T-helper 2 cell treated with Interferon-gamma antibody and Interleukin-4, amounts not matched to agents 5 μg/mL and 100 μg/mL, for 36 hours (primary cell): ENCODE measurements around the gene SLCO1C1.
"Not testable (repeated sequence)": the region's sequence is repeated elsewhere in the genome, so short reads cannot be mapped to it uniquely, and the experiment has no call there.

ENCODE experiments used
- DNase-seq: peaks from one replicate; pipeline ENCODE4 v3.0.0; 2021; ENCODE audit warnings: low spot score
- H3K27ac Mint-ChIP-seq: one replicate; pipeline ENCODE4 v1.8.0; 2021; ENCODE audit warnings: mild to moderate bottlenecking, mixed read lengths
- H3K27me3 Mint-ChIP-seq: one replicate; pipeline ENCODE4 v1.8.0; 2021; ENCODE audit warnings: low read depth, mixed read lengths
- H3K36me3 Mint-ChIP-seq: one replicate; pipeline ENCODE4 v1.8.0; 2021; ENCODE audit warnings: low read depth, mixed read lengths
- H3K4me1 Mint-ChIP-seq: one replicate; pipeline ENCODE4 v1.8.0; 2021; ENCODE audit warnings: low read depth, mixed read lengths
- H3K4me3 Mint-ChIP-seq: one replicate; pipeline ENCODE4 v1.8.0; 2022; ENCODE audit warnings: mild to moderate bottlenecking, moderate library complexity, mixed read lengths
- H3K9me3 Mint-ChIP-seq: one replicate; pipeline ENCODE4 v1.8.0; 2021; ENCODE audit warnings: mixed read lengths

SLCO1C1 gene

DNA sequence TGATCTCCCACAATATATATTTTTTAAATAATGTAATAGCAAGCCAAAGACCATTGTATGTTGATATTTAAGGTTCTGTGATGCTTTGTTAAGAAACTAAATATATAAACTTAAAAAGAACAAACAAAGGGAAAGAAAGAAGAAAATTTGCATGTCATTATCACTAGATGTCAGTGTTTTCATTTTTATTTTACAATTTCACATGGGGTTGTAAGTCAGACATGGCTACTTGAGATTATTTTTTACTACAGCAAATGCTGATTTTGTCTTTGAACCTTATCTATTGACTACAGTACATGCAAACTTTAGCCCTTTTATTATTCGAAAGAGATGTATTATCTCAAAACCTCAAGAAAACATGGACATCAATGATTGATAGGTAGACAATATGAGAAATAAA lies 36.1 kb downstream of the SLCO1C1 start:
- no peaks in the 10 kb centered on the region for H3K4me1 Mint-ChIP-seq
- H3K27ac Mint-ChIP-seq, result no peak overlapping the region
- H3K9me3 Mint-ChIP-seq, result no peaks in the 10 kb centered on the region
- no peak for DNase-seq
- H3K36me3 Mint-ChIP-seq, result no peaks in the 10 kb centered on the region
- H3K4me3 Mint-ChIP-seq, result no peak overlapping the region
- no peaks in the 10 kb centered on the region for H3K27me3 Mint-ChIP-seq

DNA sequence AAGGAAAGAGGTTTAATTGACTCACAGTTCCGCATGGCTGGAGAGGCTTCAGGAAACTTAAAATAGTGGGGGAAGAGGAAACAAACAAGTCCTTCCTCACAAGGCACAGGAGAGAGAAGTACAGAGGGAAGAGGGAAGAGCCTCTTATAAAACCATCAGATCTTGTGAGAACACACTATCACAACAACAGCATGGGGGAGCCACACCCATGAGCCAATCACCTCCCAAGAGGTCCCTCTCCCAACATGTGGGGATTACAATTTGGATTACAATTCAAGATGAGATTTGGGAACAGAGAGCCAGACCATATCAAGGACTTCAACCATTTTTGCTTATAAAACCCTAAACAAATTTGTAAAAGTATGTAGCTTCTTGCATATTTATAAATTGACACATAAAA lies 45.8 kb downstream of the SLCO1C1 start:
- Mint-ChIP-seq H3K27me3 (no peaks in the 10 kb centered on the region), H3K27ac (no peak overlapping the region), H3K9me3 (peaks cover 4% of the 10 kb centered on the region), H3K4me3 (no peak overlapping the region), H3K4me1 (no peaks in the 10 kb centered on the region), H3K36me3 (no peaks in the 10 kb centered on the region)
- no peak for DNase-seq

DNA sequence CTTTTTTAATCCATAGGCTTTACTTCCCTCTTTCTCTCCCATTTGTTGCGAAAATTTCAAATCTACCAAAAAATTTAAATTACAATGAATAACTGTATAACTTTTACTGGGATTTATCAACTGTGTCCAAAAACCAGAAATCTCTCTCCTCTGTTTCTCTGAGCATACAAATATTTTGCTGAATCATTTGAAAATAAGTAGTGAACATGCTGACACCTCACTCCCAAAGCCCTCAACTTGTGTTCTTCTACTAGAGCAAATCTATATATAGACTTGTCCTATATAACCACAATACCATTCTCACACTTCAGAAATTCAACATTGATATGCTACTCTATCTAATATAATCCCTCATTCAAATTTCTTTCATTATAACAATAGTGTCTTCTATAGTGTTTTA lies 53.1 kb downstream of the SLCO1C1 start:
- Mint-ChIP-seq H3K4me1 (no peaks in the 10 kb centered on the region), H3K36me3 (no peaks in the 10 kb centered on the region), H3K4me3 (no peak overlapping the region), H3K27me3 (no peaks in the 10 kb centered on the region), H3K9me3 (peaks cover 4% of the 10 kb centered on the region), H3K27ac (no peak overlapping the region)
- DNase-seq, result no peak

DNA sequence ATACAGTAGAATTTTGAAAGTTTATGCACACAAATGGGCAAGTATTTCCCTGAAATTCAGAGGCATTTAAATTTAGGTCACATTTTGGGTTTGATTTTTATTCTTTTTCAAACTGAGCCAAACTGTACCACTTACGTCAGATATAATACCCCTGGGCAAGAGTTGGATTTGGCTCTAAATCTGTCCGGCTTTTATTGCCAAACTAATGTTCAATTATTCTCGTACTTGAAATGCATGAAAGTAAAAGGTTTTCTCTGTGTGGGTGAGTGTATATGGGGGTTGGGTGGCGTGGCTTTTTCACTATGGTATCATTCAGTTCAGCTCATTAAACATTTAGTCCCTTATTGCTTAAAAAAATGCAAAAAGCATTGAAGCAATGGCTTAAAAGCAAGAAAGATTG lies 55.9 kb downstream of the SLCO1C1 start:
- no peak overlapping the region for H3K27ac Mint-ChIP-seq
- peaks cover 4% of the 10 kb centered on the region for H3K9me3 Mint-ChIP-seq
- no peaks in the 10 kb centered on the region for H3K4me1 Mint-ChIP-seq
- H3K36me3 Mint-ChIP-seq, result no peaks in the 10 kb centered on the region
- no peaks in the 10 kb centered on the region for H3K27me3 Mint-ChIP-seq
- H3K4me3 Mint-ChIP-seq, result no peak overlapping the region
- DNase-seq, result no peak

DNA sequence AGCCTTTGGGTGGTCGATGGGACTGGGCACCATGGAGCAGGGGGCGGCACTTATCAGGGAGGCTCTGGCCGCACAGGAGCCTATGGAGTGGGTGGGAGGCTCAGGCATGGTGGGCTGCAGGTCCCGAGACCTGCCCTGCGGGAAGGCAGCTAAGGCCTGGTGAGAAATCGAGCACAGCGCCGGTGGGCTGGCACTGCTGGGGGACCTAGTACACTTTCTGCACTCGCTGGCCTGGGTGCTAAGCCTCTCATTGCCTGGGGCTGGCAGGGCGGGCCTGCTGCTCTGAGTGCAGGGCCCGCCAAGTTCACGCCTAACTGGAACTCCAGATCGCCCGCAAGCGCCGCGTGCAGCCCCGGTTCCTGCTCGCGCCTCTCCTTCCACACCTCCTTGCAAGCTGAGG lies 82.3 kb downstream of the SLCO1C1 start:
- H3K27me3 Mint-ChIP-seq, result no peaks in the 10 kb centered on the region
- no peak for DNase-seq
- H3K4me3 Mint-ChIP-seq, result no peak overlapping the region
- H3K36me3 Mint-ChIP-seq, result no peaks in the 10 kb centered on the region
- H3K27ac Mint-ChIP-seq, result no peak overlapping the region
- no peaks in the 10 kb centered on the region for H3K4me1 Mint-ChIP-seq
- peaks cover 18% of the 10 kb centered on the region for H3K9me3 Mint-ChIP-seq

DNA sequence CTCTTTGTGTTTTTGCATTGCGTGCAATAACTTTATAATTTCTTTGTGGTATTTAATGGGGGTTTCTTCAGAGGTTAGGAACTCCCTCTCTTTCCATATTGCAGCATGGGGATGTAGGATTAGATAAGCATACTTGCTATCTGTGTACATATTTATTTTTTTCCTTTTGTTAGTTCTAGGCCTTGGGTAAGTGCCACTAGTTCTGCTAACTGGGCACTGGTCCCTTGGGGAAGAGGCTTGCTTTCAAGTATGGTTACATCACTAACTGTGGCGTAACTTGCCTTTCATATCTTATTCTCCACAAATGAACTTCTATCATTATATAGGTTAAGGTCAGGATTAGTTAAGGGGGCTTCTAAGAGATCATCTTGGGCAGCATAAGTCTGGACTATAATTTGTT lies 83.8 kb downstream of the SLCO1C1 start:
- Mint-ChIP-seq H3K27me3 (no peaks in the 10 kb centered on the region), H3K36me3 (no peaks in the 10 kb centered on the region), H3K4me3 (no peak overlapping the region), H3K9me3 (peaks cover 22% of the 10 kb centered on the region), H3K27ac (no peak overlapping the region), H3K4me1 (no peaks in the 10 kb centered on the region)
- no peak for DNase-seq

DNA sequence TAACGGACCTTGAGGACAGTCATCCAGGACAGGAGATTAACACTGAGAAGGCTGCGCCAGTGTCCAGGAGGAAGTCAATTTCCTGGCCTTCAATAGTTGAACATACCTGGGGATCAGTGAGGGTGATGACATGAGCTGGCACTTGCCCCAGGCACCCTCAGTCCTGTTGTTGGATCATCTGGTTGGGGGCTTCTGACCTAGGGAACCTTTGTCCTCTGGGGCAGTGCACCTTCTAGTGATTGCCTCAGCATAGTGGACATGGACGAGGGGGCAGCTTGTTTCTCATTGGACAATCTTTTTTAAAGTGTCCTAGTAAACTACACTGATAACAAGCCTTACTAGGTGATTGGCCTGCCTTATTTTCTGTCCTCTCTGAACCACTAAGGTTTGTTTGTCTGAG lies 84.8 kb downstream of the SLCO1C1 start:
- DNase-seq, H3K4me1 Mint-ChIP-seq, H3K36me3 Mint-ChIP-seq, H3K4me3 Mint-ChIP-seq, H3K27me3 Mint-ChIP-seq, H3K27ac Mint-ChIP-seq: not testable (repeated sequence)
- peaks cover 26% of the 10 kb centered on the region for H3K9me3 Mint-ChIP-seq

DNA sequence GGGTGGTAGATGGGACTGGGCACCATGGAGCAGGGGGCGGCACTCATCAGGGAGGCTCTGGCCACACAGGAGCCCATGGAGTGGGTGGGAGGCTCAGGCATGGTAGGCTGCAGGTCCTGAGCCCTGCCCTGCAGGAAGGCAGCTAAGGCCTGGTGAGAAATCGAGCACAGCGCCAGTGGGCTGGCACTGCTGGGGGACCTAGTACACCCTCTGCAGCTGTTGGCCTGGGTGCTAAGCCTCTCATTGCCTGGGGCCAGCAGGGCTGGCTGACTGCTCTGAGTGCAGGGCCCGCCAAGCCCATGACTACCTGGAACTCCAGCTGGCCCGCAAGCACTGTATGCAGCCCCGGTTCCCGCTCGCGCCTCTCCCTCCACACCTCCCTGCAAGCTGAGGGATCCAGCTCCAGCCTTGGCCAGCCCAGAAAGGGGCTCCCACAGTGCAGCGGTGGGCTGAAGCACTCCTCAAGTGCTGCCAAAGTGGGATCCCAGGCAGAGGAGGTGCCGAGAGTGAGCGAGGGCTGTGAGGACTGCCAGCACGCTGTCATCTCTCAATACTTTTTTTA lies 88.7 kb downstream of the SLCO1C1 start:
- not testable (repeated sequence) for DNase-seq, H3K4me1 Mint-ChIP-seq, H3K27me3 Mint-ChIP-seq, H3K27ac Mint-ChIP-seq, H3K36me3 Mint-ChIP-seq, H3K4me3 Mint-ChIP-seq
- H3K9me3 Mint-ChIP-seq, result peaks cover 14% of the 10 kb centered on the region

DNA sequence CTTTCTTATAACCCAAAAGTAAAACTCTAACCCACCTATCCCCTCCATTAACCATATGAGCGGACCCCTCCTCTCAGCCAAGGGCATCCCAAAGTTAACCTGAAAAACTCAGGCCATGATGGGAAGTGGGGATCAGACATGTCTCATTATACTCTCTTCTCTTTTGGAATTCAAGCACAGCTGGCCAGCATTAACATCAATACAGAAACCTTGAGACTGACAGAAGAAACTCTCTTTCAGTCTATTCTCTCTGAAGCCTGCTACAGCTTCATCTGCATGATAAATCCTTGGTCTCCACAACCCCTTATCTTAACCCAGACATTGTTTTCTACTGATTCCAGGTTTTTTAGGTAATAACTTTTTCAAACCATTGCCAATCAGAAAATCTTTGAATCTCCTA lies 97.8 kb downstream of the SLCO1C1 start:
- Mint-ChIP-seq H3K4me3 (no peak overlapping the region), H3K4me1 (no peaks in the 10 kb centered on the region), H3K27me3 (no peaks in the 10 kb centered on the region), H3K36me3 (no peaks in the 10 kb centered on the region), H3K27ac (no peak overlapping the region), H3K9me3 (peaks cover 7% of the 10 kb centered on the region)
- no peak for DNase-seq

DNA sequence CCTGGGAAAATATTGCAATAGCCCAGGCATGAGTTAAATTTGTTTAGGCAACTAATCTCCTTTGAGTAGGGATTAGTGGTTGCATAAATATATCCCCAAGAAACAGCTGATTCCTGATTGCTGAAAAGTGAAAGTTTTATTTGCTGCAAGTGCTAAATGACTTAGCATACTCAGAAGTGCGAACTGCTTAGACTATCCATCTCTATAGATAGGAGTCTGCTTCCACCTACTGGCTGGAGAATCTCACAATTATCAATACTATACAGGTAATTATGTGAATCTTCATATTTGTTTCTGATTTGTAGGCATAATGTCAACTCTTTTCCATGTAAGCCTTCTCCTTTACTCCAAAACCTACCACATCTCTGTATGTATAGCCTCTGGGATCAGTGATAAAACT lies 103.4 kb downstream of the SLCO1C1 start:
- DNase-seq, result no peak
- no peaks in the 10 kb centered on the region for H3K27me3 Mint-ChIP-seq
- no peaks in the 10 kb centered on the region for H3K36me3 Mint-ChIP-seq
- H3K27ac Mint-ChIP-seq, result no peak overlapping the region
- no peak overlapping the region for H3K4me3 Mint-ChIP-seq
- no peaks in the 10 kb centered on the region for H3K4me1 Mint-ChIP-seq
- peaks cover 3% of the 10 kb centered on the region for H3K9me3 Mint-ChIP-seq

DNA sequence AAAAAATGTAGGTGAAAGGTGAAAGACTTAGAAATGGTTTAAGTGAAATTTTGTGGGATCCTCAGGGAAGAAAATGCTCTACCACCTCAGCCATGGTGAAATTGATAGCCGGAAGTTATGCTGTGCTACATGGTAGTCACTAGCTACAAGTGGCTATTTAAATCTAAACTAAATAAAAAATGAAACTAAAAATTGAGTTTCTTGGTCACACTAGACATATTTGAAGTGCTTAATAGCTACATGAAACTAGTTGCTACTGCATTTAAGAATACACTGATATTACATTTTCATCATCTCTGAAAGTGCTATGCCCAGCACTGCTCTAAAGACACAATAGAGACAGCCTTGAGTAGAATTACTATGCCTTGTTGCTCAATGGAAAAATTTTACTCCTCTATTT lies 105.0 kb downstream of the SLCO1C1 start:
- no peaks in the 10 kb centered on the region for H3K4me1 Mint-ChIP-seq
- no peak overlapping the region for H3K4me3 Mint-ChIP-seq
- no peaks in the 10 kb centered on the region for H3K27me3 Mint-ChIP-seq
- H3K9me3 Mint-ChIP-seq, result no peaks in the 10 kb centered on the region
- no peak overlapping the region for H3K27ac Mint-ChIP-seq
- H3K36me3 Mint-ChIP-seq, result no peaks in the 10 kb centered on the region
- no peak for DNase-seq

DNA sequence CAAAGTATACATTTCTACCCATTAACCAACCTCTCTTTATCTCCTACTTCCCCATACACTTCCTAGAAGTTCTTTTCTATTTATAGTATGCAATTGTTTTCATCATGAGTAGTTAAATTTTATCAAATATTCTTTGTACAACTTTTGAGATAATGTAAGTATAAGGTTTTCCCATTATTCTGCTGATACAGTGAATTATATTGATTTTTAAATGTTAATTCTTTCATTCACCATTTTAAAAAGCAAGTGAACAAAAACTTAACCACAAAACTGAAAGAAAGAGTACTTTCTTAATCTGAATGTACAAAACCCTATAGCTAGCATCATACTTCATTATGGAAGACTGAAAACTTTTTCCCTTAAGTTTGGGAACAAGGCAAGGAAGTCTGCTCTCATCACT lies 105.9 kb downstream of the SLCO1C1 start:
- Mint-ChIP-seq H3K9me3 (no peaks in the 10 kb centered on the region), H3K4me1 (no peaks in the 10 kb centered on the region), H3K27ac (no peak overlapping the region), H3K4me3 (no peak overlapping the region), H3K27me3 (no peaks in the 10 kb centered on the region), H3K36me3 (no peaks in the 10 kb centered on the region)
- DNase-seq, result no peak
